Measurements from ENCODE around the gene C2CD4D. TPM values are rescaled to one million over a fixed set of nuclear protein-coding genes. Genes with fewer than 3 reads are reported as not detected.

The C2CD4D gene
- total and polyA plus RNA-seq, 2 donors (not counting 1 experiment from before 2014, with no cell fraction given) = 0.07 TPM; not detected in 1

DNA sequence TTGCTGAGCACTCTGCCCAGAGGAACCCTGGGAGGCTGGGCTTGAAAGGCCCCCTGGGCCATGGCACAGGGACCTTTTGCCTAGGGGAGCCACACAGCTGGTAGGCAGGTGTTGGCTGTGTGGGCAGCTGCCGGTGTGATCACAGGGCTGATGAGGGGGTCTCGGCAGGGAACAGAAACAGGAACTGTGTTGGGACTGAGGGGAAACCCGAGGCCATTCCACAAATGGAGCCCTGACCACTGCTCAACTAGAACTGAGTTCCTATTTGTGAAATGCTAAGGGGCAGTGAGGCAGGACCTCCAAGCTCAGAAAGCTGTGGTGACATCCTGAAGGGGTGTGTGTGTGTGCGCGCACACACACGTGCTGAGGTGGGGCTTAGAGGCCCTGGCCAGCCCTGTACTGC, 20.3 kb upstream of the C2CD4D start:
- no peak for ATAC-seq (ENCODE audit: low read depth)
- Histone ChIP-seq H3K4me3 (ENCODE audit: control extremely low read depth in 1 of 5, extremely low read depth in 1 of 5, insufficient read depth in 1 of 5, low read depth in 2 of 5, low read length in 4 of 5) (no peak overlapping the region), H3K9me3 (ENCODE audit: control extremely low read depth in 1 of 3, control insufficient read depth in 2 of 3, insufficient read depth in 1 of 3, low read length in 2 of 3) (no peaks in the 10 kb centered on the region), H3K36me3 (replicated peaks in 1 of 2; ENCODE audit: control extremely low read depth in 1 of 2, control insufficient read depth in 1 of 2, extremely low read depth in 1 of 2, insufficient read depth in 2 of 2, low read length in 1 of 2) (no peaks in the 10 kb centered on the region), H3K27ac (ENCODE audit: low read length in 2 of 2) (no peak overlapping the region), H3K4me1 (ENCODE audit: control insufficient read depth in 2 of 2, insufficient read depth in 2 of 2, low read length in 2 of 2) (peaks cover 8 to 15% of the 10 kb centered on the region in 2 donors), H3K27me3 (replicated peaks in 1 of 4; ENCODE audit: control extremely low read depth in 1 of 4, control insufficient read depth in 3 of 4, insufficient read depth in 4 of 4, low read length in 3 of 4) (no peaks in the 10 kb centered on the region), H3K4me2 (replicated peaks; ENCODE audit: low read depth, low read length, poor library complexity, severe bottlenecking) (peak overlapping the region; percentile 4), H3K79me2 (ENCODE audit: control insufficient read depth, insufficient read depth, low read length) (no peaks in the 10 kb centered on the region), H4K20me1 (ENCODE audit: control insufficient read depth, insufficient read depth, low read length, poor library complexity, severe bottlenecking) (no peaks in the 10 kb centered on the region), H3K9ac (ENCODE audit: low read length) (no peak overlapping the region), H2AFZ (ENCODE audit: insufficient read depth, low read depth, low read length, poor library complexity, severe bottlenecking) (no peak overlapping the region)
- Mint-ChIP-seq H3K4me1 (peaks cover 12% of the 10 kb centered on the region), H3K27ac (no peak overlapping the region), H3K27me3 (peaks cover 4% of the 10 kb centered on the region), H3K9me3 (ENCODE audit: insufficient read depth) (no peaks in the 10 kb centered on the region), H3K4me3 (no peak overlapping the region)
- peak; percentile 30 for DNase-seq
- CTCF ChIA-PET = interaction anchor here (0.6 kb wide), 1 partner anchor 17 kb away, joined by 3 read pairs; no protein-coding TSS in a partner anchor
- WGBS (ENCODE audit: insufficient coverage) = 14% methylated on average over 3 of the region's 6 CpGs
- TF ChIP-seq, protein P1, sequence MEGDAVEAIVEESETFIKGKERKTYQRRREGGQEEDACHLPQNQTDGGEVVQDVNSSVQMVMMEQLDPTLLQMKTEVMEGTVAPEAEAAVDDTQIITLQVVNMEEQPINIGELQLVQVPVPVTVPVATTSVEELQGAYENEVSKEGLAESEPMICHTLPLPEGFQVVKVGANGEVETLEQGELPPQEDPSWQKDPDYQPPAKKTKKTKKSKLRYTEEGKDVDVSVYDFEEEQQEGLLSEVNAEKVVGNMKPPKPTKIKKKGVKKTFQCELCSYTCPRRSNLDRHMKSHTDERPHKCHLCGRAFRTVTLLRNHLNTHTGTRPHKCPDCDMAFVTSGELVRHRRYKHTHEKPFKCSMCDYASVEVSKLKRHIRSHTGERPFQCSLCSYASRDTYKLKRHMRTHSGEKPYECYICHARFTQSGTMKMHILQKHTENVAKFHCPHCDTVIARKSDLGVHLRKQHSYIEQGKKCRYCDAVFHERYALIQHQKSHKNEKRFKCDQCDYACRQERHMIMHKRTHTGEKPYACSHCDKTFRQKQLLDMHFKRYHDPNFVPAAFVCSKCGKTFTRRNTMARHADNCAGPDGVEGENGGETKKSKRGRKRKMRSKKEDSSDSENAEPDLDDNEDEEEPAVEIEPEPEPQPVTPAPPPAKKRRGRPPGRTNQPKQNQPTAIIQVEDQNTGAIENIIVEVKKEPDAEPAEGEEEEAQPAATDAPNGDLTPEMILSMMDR (IDR thresholded peaks at IDR 0.05) = no peak
- no peak for TF ChIP-seq EZH2 (IDR thresholded peaks at IDR 0.05; ENCODE audit: borderline replicate concordance, insufficient read depth, low read depth, low read length, poor library complexity, severe bottlenecking)
- intact Hi-C loops (cut with micrococcal nuclease) = no loop called here
- POLR2A ChIA-PET = interaction anchor here (0.7 kb wide), 1 partner anchor 23 kb away, joined by 4 read pairs; no protein-coding TSS in a partner anchor

DNA sequence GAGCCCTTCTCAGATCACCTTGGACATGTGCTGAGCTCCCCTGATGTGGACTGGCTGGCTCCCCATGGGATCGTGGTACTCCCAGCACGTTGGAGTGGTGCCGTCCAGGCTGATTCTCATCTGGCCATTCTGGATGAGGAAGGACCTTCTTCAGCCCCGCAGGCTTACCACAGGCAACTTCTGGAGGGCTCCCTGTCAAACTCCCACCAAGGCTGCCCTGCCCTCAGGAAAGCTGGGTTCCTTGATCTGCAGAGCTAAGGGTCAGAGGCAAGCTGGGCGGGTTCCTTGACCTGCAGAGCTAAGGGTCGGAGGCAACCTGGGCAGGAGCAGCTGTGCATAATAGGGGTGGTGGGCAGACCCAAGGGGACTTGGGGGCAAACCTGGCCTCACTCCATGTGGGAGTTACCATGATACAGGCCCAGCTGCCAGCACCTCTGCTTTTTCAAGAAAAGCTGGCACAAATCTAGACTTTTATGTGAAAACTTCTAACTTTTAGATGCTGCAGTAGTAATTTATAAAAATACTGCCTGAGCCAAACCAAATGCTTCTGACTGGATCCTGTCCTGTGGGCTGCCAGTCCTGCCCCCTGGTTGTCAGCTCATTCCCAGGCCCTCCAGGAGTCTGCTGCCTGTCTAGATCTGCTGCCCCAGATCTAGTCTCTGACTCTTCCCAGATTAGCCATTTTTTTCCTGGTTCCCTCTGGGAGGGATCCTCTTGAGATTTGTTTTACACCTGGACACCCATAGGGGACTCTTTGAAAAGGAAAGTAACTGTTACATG, 19.5 kb upstream of the C2CD4D start:
- H3K79me2 ChIP-seq (ENCODE audit: control insufficient read depth, insufficient read depth, low read length) = no peaks in the 10 kb centered on the region
- POLR2A ChIA-PET = interaction anchor here (0.7 kb wide), 1 partner anchor 22 kb away, joined by 4 read pairs; no protein-coding TSS in a partner anchor
- H3K4me2 ChIP-seq (replicated peaks; ENCODE audit: low read depth, low read length, poor library complexity, severe bottlenecking) = no peak overlapping the region
- no peak for ATAC-seq (ENCODE audit: low read depth)
- DNase-seq = no peak
- H3K4me3 ChIP-seq (ENCODE audit: control extremely low read depth in 1 of 5, extremely low read depth in 1 of 5, insufficient read depth in 1 of 5, low read depth in 2 of 5, low read length in 4 of 5) = no peak overlapping the region
- no peak overlapping the region for H3K9ac ChIP-seq (ENCODE audit: low read length)
- H2AFZ ChIP-seq (ENCODE audit: insufficient read depth, low read depth, low read length, poor library complexity, severe bottlenecking) = no peak overlapping the region
- Mint-ChIP-seq H3K4me1 (peaks cover 12% of the 10 kb centered on the region), H3K27ac (no peak overlapping the region), H3K4me3 (no peak overlapping the region), H3K9me3 (ENCODE audit: insufficient read depth) (no peaks in the 10 kb centered on the region), H3K27me3 (peaks cover 3% of the 10 kb centered on the region)
- no peaks in the 10 kb centered on the region for H3K27me3 ChIP-seq (replicated peaks in 1 of 4; ENCODE audit: control extremely low read depth in 1 of 4, control insufficient read depth in 3 of 4, insufficient read depth in 4 of 4, low read length in 3 of 4)
- no peaks in the 10 kb centered on the region for H3K36me3 ChIP-seq (replicated peaks in 1 of 2; ENCODE audit: control extremely low read depth in 1 of 2, control insufficient read depth in 1 of 2, extremely low read depth in 1 of 2, insufficient read depth in 2 of 2, low read length in 1 of 2)
- no peaks in the 10 kb centered on the region for H4K20me1 ChIP-seq (ENCODE audit: control insufficient read depth, insufficient read depth, low read length, poor library complexity, severe bottlenecking)
- CTCF ChIA-PET = no interaction called here
- WGBS (ENCODE audit: insufficient coverage) = 92% methylated on average over 6 of the region's 6 CpGs
- H3K27ac ChIP-seq (ENCODE audit: low read length in 2 of 2) = no peak overlapping the region
- intact Hi-C loops (cut with micrococcal nuclease) = no loop called here
- peaks cover 8 to 15% of the 10 kb centered on the region in 2 donors for H3K4me1 ChIP-seq (ENCODE audit: control insufficient read depth in 2 of 2, insufficient read depth in 2 of 2, low read length in 2 of 2)
- no peaks in the 10 kb centered on the region for H3K9me3 ChIP-seq (ENCODE audit: control extremely low read depth in 1 of 3, control insufficient read depth in 2 of 3, insufficient read depth in 1 of 3, low read length in 2 of 3)
- TF ChIP-seq EZH2 (IDR thresholded peaks at IDR 0.05; ENCODE audit: borderline replicate concordance, insufficient read depth, low read depth, low read length, poor library complexity, severe bottlenecking) = no peak
- TF ChIP-seq, protein P1 (IDR thresholded peaks at IDR 0.05) = no peak
